PFSK-1 (cell line): ENCODE measurements around the gene RFTN1.

Experiments used
- SIN3A ChIP-seq: IDR thresholded peaks from 2 replicates; pipeline ENCODE4 v1.6.1; 2012; ENCODE audit warnings: mild to moderate bottlenecking, low read length, moderate library complexity, borderline replicate concordance; ENCODE audit not compliant: insufficient read depth
- TAF1 ChIP-seq: IDR thresholded peaks from 2 replicates; pipeline ENCODE4 v1.6.1; 2012; ENCODE audit warnings: low read length, control low read depth, borderline replicate concordance; ENCODE audit not compliant: insufficient read depth
- TF ChIP-seq, protein P1 (sequence below), 2 experiments: IDR thresholded peaks; 2 replicates each; pipeline versions ENCODE4 v1.6.1 to v1.8.0; 2011 to 2012; ENCODE audit warnings: low read depth in 2 of 2, low read length in 2 of 2, control low read depth in 1 of 2, inconsistent platforms in 1 of 2, mild to moderate bottlenecking in 1 of 2, moderate library complexity in 1 of 2; ENCODE audit not compliant: insufficient read depth in 1 of 2

DNA sequence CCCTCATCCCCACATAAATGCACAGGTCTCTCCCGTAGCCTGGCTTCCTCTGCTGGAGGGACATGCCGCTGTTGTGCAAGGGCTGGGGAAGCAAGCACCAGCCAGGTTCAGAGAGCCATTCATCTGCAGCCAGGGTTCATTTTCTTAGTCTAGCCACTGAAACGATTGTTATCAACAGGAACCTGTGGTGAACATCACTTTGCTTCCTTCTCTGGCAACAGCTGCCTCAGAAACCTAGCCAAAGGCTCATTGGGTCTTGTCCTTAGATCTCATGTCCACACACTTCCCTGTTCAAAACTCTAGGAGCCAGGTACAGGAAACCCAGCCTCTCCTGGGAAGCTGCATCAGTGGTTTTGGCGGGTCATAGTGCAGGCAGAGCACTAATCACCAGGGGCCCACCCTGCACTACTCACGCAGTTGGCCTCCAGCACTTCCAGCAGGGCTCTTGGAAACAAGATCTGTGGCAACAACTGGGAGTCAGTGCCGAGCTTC lies 201.5 kb downstream of the RFTN1 start:
- TF ChIP-seq, protein P1, sequence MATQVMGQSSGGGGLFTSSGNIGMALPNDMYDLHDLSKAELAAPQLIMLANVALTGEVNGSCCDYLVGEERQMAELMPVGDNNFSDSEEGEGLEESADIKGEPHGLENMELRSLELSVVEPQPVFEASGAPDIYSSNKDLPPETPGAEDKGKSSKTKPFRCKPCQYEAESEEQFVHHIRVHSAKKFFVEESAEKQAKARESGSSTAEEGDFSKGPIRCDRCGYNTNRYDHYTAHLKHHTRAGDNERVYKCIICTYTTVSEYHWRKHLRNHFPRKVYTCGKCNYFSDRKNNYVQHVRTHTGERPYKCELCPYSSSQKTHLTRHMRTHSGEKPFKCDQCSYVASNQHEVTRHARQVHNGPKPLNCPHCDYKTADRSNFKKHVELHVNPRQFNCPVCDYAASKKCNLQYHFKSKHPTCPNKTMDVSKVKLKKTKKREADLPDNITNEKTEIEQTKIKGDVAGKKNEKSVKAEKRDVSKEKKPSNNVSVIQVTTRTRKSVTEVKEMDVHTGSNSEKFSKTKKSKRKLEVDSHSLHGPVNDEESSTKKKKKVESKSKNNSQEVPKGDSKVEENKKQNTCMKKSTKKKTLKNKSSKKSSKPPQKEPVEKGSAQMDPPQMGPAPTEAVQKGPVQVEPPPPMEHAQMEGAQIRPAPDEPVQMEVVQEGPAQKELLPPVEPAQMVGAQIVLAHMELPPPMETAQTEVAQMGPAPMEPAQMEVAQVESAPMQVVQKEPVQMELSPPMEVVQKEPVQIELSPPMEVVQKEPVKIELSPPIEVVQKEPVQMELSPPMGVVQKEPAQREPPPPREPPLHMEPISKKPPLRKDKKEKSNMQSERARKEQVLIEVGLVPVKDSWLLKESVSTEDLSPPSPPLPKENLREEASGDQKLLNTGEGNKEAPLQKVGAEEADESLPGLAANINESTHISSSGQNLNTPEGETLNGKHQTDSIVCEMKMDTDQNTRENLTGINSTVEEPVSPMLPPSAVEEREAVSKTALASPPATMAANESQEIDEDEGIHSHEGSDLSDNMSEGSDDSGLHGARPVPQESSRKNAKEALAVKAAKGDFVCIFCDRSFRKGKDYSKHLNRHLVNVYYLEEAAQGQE (IDR thresholded peaks at IDR 0.05; ENCODE audit: insufficient read depth in 1 of 2, low read depth in 2 of 2, low read length in 2 of 2) = no peak
- TF ChIP-seq TAF1 (no peak), SIN3A (no peak)
